ENCODE measurements around the gene PGBD5.

PGBD5 gene

DNA sequence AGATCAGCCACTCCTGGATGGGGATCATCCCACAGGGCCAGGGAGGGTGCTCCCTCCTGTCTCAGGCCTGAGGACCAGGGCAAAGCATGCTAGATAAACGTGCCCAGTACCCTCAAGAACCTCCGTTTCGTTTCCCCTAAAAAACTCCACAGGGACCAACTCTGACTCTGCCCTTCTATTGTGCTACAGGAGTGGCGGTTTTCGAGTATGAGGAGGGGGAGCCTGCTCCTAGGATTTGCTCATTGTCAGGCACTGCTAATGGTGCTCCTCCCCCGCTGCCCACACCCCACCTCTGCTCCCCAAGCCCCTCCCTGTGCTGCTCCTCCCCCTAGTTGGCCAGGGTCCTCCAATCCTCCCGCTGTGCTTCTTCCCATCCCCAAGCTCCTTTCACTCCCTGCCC, 32.0 kb downstream of the PGBD5 start:
- DNase-seq = no peak

DNA sequence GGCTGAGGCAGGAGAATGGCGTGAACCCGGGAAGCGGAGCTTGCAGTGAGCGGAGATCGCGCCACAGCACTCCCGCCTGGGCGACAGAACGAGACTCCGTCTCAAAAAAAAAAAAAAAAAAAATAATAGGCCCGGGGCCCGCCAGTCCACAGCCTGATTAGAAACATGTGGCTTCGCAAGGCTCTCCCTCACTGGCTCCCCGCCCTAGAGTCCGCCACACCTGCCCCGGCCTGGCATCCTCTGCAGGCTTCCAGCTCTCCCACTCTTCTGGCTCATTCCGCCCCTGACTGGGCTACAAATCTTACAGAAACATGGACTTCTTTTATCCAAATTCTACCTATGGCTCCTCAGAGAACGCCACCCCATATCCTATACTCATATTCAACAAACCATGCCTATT, 32.4 kb downstream of the PGBD5 start:
- no peak for DNase-seq

DNA sequence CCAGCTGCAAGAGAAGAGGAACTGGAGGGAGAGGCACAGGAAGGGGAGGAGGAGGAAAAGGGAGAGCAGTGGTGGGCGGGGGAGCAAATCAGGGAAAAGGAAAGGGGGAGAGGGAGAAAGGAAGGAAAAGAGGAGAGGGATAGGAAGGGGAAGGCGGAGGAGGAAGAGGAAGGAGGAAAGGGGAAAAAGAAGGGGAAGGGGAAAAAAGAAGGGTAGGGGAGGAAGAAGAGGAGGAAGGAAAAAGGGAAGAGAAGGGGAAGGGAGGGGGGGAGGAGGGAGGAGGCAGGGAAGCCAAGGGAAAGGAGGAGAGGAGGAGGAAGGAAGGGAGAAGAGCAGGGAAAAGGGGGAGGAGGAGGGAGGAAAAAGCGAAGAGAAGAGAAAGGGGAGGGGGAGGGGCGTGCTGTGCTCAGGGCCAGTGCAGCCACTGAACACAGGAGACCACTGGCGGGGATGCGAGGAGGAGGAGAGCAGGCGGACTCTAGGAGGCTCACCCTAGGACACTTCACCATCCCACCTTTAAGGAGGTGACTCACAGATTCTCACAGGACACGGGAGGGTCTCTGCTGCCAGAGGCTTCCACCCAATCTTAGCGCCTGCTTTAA, 33.1 kb downstream of the PGBD5 start:
- no peak for DNase-seq

DNA sequence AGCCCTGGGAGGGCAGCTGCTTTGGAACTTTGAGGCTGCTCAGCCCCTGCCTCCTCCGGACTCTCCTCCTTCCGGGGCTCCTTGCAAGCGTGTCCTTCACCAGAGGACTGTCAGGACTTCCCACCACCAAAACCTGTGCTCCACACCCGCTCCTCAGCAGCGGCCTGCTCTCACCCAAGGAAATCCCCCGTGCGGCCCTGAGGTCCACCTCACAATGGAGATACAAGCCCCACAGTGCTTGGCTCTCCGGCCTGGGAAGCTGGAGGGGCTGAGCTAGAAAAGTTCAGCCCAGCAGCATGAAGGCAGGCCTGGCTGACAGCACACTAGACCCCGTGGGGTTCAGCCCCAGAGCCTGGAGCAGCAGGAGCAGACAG, 33.6 kb downstream of the PGBD5 start:
- no peak for DNase-seq

DNA sequence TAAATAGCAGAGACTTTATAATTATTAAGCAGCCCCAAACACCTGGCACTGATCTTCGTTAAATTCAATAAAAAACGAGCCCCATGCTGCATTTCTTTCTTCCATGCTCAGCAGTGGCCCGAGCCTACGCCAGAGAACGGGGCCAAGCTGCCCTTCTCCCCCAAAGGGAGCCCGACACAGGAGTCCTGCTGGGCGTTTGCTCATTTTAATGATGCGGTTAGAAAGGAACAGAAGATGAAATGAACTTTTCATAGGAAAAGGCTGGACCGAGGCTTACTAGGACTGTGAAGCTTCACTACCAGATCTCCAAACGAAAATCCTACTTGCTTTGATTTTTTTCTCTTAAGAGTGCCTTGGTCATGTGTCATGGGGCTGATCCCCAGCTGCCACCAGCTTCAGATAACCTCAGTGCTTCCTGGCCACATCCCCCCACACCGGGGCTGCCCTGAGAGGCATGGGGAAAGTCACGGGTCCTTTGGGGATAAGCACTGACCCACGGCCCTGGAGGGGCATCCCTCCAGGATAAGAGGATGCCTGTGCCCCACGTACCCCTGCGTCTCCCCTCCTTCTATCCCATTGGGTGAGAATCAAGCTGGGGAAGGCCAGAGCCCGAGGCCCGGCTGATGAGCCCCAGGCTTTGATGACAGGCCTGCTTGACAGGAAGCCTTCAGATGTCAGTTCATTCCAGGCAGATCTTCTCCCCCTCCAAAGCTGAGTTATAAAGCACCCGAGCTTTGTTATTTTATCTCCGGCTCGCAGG, 34.2 kb downstream of the PGBD5 start:
- DNase-seq = no peak

DNA sequence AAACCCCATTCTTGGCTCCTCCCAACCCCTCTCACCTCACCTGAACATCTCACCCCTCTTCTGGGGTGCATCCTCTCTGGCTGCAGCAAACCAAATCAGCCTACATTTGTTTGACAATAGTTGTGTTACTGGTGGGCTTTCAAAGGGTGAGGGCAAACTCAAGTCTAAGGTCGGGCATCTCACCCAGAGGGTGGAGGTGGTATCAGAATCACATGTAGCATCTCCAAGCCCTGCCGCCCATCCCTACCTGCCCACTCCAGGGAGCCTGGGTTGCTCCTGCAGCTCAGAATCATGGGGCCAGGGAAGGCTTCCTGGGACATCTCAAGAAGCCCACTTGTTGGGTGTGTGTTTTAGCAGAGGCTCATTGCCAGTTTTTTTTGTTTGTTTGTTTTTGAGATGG, 35.8 kb downstream of the PGBD5 start:
- no peak for DNase-seq

DNA sequence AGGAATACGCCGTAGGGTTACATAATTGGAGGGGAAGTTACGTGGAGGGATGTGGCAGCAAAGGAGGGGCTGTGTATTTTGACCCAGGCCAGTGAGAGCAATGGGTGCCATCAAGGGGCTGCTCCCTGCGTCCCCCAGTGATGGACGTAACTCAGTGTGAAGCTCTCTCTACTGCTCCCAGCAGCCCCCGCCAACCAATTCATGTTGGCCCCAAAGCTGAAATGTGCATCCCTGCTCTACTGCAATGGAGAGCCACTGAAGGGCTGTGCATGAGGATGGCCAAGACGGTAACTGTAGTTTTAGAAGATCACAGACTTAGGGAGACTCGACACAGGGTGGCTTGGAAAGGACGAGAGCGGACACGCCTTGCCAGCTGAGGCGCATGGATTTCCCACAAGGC, 38.3 kb downstream of the PGBD5 start:
- no peak for DNase-seq

DNA sequence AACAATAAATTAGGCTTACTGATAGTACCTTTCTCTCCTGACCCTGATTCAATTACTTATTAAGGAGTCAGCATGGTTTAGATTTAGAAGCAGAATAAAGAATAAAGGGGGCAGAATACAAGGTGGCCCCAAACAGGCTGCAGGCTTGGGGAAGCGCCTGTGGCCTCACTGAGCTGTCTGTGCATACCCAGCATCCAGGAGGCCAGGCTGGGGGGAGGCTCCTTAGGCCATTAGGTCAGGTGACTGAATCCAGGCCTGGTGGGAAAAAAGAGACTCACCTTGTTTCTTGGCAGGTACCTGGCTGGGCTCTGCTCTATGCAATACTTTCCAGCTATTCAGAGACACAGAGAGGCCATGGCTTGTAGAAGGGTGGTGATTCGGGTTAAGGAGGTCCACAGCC, 38.8 kb downstream of the PGBD5 start:
- DNase-seq = no peak

DNA sequence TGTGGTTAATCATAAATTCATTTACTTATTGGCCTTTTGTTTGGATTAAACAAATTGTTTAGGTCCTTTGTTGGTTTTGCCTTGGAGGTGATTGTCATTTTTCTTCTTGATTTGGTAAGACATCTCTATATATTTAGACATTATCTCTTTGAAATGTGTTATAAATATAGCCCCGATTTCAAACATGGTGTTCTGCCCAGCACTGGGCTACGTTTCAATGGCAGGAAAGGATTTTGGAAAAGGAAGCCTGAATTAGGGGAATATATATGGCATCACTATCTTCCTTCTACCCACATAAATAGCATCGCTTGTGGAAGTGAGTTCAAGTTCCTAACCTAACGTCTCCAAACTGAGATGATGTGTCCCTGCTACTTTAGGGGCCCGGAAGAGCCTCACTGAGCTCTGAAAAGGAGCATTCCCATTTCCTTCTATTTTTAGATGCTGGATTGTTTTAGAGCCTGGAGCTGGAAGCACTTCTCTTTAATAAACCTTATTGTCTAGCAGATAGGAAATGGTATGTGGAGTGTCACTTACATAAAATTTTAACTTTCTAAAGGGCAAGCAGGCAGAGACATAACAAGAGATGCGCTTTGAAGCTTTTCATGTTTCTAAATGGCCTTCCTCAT, 39.4 kb downstream of the PGBD5 start:
- no peak for DNase-seq

DNA sequence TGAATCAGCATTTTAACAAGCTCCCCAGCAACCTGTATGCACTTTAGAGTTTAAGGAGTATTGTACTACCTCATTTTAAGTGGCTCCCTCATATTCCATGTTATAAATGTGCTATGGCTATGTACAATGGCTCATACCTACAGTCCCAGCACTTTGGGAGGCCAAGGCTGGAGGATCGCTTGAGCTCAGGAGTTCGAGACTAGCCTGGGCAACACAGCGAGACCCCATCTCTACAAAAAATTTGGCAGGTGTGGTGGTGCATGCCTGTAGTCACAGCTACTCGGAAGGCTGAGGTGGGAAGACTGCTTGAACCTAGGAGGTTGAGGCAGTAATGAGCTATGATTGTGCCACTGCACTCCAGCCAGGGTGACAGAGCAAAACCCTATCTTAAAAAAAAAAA, 40.2 kb downstream of the PGBD5 start:
- DNase-seq = no peak

DNA sequence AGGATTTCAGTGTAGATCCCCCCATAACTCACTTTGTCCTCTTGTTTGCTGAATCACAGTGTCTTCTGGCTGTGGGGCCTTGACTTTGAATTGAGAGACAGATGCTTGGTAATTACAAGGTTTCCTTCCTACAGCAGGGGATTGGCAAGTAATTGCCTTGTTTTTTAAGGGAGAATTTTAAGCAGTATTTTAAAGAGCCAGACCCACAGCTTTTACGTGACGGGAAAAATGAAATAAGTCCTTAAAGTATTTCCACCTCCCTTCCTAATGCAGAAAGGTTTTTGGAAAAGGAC, 41.0 kb downstream of the PGBD5 start:
- no peak for DNase-seq

DNA sequence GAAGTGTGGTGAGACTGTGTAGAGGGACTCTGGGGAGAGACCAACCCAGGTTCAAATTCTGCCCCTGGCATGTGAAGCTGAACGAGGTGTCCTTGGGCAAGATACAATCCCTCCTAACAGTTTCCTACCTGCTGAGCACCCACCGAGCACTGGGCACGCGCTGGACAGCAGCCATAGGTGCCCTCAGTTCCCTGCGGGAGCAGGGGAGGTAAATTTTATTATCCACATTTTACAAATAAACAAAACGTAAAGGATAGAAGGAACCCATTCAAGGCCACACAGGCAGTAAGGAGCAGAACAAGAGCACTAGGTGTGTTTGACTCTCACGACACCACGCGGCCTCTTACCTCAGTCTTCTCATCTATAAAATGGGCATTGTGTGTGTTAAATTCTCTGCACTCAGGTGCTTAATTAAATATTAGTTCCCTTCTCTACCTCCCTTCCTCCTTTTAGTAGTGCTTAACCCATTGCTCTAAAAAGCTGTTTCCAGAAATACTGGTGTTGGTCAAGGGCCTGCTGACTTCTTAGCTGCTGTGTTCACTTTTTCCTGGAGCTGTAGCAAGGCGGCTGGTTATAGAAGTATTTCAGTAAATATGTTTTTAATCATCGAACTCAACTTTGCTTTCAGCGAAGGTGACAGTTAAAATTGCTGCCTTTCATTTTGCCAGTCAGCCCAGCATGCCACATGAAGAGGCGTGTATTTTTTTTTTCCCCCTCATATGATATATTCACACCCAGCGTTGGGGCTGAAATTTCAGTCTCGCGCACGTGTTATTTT, 41.6 kb downstream of the PGBD5 start:
- DNase-seq = no peak

DNA sequence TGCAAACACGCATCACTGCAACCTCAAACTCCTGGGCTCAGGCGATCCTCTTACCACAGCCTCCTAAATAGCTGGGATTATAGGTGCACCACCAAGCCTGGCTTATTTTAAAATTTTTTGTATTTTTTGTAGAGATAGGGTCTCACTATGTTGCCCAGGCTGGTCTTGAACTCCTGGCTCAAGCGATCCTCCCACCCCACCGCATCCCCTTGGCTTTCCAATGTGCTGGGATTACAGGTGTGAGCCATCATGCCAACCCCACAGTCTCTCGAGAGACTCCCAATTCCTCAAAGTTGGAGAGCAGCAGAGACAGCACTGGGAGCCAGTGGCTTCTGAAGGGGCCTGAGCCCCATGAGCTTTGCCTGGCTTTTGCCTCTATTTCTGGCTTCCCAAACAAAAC, 42.7 kb downstream of the PGBD5 start:
- no peak for DNase-seq

DNA sequence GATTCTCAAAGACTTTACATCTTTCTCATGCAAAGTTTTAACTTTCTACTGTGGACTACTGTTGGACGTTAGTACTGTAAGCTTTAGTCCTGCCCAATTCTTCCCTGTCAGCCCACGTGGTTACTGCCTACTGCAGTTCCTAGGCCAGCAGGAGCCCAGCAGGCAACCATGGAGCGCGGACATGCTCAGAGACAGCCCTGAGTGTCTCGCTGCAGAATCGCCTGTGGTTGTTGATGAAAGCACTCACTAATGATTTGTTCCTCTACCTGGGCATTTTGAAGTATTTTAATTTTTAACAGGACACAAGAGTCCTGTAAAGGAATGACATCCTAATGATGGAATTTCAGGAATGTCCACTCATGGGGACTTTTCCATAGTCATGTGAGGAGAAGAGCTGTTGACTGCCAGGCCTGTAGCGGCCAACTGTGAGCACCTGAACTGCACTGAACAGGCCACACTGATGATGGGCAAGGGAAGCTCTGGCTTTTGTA, 44.1 kb downstream of the PGBD5 start:
- no peak for DNase-seq

DNA sequence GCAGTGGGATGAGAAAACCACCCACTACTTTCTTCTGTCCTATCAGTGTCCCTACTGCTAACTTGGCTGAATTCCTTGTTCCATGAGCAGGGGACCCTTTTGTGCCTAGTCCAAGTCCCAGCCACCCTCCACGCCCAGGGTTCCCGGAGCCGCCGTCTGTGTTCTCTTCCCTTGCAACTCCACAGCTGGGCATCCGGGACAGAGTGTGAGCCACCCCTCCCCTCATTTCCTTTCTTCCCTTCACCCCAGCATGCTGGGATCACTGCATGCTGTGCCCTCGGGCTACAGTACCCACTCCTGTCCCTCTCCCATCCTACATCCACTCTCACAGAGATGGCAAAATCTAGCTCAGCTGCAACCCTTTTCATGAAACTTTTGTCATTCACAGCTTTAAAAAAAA, 44.5 kb downstream of the PGBD5 start:
- DNase-seq = no peak

DNA sequence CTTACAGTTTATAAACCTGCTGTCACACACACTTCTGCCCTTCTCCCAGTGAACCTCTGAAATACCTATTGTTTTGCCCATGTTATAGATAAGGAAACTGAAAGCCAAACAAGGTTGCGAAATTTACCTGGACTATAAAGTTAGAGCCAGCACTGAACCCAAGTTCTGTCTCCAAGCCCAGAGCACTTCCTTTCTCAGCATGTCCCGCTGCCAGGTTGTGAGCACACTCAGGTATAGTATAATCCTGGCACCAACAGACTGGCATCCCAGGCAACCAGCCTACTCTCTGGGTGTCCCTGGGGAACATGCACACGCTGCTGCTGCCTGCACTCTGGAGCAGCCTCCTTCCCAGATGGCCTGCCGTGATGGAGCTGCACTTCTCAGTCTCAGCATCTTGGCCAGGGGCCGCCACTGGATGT, 45.1 kb downstream of the PGBD5 start:
- no peak for DNase-seq

DNA sequence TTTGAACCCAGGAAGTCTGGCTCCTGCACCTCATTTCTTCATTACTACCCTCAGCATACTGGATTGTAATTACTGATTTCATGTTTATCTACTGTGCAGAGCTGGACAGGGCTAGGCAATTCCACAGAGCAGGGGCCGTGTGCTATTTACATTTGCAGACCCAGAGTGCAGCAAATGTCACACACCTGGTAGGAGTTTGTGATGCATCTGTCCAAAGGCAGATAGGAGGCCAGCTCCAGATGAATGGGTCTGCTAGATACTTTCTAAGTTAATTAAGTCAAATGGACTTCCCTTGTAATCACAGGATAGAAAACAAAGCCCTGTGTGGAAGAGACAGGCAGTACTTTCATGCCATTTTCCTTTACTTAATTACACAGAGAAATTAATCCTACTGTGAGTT, 46.2 kb downstream of the PGBD5 start:
- no peak for DNase-seq

DNA sequence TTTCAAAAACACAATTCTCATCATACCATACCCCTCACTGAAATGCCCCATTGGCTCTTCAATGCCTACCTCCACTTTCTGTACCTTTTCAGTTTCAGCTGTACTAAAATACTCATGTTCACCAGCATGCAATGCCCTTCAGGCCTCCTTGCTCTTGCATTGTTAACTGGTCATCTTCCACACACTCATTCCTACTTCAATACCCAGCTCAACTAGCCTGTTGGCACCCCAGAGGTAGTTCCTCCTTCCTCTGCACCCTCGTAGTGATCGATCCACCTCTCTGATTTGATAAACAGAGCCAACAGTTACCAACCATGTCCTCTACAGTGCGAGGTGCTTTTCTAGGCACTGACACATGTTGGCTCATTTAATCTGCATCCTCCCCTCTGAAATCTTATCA, 46.7 kb downstream of the PGBD5 start:
- no peak for DNase-seq

DNA sequence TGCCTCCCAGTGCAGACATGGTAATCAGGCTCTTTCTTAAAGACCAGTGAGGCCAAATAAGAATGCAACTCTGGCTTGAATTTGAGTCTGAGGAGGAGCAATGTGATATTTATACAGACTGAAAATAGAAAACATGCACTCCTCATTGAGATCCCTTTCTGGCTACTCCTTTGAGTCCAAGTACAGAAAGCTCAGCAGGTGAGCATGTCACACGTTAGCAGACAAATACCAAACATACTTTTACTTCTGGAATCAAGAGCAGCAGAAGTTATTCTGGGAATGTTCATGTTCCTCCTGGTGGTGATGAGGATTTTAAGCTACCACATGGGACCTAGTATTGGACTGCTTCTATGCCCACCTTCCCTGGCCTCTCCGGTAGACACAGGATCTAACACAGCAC, 48.3 kb downstream of the PGBD5 start:
- DNase-seq = no peak

DNA sequence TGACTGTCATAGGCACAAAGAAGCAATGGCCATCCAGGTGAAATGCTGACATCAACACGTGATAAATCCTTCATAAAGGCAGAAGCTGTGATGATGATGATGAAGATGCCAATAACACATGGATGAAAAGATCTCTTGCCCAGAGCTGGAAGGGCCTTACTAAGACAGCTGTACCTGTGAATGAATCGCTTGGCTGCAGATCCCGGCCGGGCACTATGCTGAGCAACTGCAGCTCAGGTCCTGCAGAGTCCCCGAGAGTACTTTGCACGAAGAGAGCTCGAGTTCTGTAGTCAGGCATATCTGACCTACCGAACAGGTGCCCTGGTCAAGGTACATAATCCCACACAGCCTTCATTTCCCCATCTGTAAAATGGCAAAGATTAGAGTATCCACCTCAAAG, 48.8 kb downstream of the PGBD5 start:
- DNase-seq = no peak

DNA sequence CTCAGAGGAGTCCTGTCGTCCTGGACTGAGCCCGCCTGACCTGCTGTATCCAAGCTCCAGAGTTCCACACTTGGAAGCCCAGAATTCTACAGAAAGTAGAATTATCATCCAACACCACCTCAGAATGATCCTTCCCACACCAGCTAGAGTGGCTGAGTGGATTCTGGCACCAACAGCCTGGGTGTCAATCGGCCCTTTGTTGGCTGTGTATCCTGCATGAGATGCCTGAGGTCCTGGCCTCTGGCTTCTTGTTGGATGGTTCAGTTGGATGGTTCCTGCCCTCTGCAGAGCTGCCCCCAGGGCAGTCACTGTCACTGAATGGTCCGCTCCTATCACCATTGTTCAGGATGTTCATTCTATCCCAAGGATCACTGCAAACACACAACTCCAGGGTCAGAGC, 49.8 kb downstream of the PGBD5 start:
- no peak for DNase-seq

DNA sequence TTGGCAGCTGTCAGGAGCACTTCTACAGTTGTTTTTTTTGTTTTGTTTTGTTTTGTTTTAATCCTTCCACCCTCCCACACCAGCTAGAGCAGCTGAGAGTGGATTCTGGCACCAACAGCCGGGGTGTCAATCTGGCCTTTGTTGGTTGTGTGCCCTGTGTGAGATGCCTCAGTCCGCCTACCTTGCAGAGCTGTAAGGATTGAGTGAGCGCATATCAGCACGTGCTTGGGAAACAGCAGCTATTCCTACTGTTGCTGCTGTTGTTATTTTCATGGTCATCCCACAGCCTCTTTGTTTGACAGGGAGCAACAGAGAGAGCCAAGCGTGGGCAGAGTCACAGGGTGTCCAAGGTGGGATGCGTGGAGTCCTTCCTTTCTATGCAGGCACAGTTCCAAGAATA, 50.4 kb downstream of the PGBD5 start:
- no peak for DNase-seq

DNA sequence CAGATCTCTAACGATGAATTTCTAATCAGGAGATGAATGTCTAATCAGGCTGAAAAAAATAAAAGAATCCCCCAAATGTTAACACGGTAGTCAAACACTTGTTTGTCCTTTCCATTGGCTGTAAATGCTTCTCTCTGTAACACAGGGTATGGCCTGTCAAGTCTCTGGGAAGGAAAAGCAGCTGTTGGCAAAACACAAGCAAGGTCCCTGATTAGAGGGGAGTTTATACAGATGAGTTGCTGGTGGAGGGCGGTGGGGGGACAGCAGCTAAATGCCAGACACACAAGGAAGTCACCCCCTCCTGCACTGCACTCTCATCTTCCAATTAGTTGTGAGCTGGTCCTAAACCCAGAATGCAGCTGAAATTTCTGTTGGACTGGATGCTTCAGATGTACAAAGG, 51.0 kb downstream of the PGBD5 start:
- DNase-seq = no peak
